ENCODE measurements around the gene SEMA4D.

DNA sequence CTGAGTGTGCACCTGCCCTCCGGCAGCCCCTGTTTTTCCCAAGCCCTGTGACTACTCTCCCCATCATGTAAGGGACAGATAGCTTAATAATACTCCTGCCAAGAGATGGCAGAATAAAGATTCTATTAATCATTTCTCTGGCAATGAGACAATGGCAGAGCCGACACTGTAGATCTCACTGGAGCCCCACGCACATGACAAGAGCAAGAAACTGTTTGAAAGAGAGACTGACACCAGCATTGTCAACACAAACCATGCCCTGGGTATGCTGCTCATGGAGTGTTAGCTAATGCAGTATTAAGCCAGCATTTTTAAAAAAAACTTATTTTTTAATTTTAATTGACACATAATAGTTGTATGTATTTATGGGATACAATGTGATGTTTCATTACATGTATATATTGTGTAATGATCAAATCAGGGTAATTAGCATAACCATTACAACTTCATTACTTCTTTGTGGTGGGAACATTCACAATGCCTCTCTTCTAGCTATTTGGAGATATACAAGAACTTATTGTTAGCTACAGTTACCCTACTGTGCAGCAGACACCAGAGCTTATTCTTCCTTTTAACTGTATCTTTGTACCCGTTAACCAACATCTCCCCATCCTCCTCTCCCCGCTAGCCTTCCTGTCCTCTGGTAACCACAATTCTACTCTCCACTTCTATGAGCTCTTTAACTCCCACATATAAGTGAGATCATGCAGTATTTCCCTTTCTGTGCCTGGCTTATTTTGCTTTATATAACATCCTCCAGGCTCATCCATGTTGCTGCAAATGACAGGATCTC, 31.5 kb upstream of the SEMA4D start:
- TF ChIP-seq, protein P1, sequence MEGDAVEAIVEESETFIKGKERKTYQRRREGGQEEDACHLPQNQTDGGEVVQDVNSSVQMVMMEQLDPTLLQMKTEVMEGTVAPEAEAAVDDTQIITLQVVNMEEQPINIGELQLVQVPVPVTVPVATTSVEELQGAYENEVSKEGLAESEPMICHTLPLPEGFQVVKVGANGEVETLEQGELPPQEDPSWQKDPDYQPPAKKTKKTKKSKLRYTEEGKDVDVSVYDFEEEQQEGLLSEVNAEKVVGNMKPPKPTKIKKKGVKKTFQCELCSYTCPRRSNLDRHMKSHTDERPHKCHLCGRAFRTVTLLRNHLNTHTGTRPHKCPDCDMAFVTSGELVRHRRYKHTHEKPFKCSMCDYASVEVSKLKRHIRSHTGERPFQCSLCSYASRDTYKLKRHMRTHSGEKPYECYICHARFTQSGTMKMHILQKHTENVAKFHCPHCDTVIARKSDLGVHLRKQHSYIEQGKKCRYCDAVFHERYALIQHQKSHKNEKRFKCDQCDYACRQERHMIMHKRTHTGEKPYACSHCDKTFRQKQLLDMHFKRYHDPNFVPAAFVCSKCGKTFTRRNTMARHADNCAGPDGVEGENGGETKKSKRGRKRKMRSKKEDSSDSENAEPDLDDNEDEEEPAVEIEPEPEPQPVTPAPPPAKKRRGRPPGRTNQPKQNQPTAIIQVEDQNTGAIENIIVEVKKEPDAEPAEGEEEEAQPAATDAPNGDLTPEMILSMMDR (IDR thresholded peaks at IDR 0.05), result no peak
- TF ChIP-seq POLR2A (IDR thresholded peaks at IDR 0.05), result no peak

All from adrenal gland (tissue), 5 donors.